H9 (cell line): ENCODE data around the gene MCHR1. TPM values are rescaled to one million over a fixed set of nuclear protein-coding genes. Genes with fewer than 3 reads are reported as not detected.
A peak's percentile ranks its signal among the peaks of the same experiment; 100 is the strongest.
"Not testable (repeated sequence)": the region's sequence is repeated elsewhere in the genome, so short reads cannot be mapped to it uniquely, and the experiment has no call there.

Source experiments
- DNase-seq: peaks from one replicate; pipeline ENCODE4 v3.0.0-alpha.2; 2017
- H2AFZ ChIP-seq: one replicate; pipeline ENCODE4 v1.6.1; 2013; ENCODE audit warnings: mild to moderate bottlenecking, low read length, control low read depth, moderate library complexity
- H2AK5ac ChIP-seq: 2 replicates; pipeline ENCODE4 v1.6.1; 2013; ENCODE audit warnings: low read length, control low read depth, mixed read lengths; ENCODE audit not compliant: insufficient read length
- H2BK120ac ChIP-seq: one replicate; pipeline ENCODE4 v1.6.1; 2013; ENCODE audit warnings: low read depth, mild to moderate bottlenecking, low read length, control low read depth, inconsistent platforms; ENCODE audit not compliant: poor library complexity, severe bottlenecking
- H2BK12ac ChIP-seq: 2 replicates; pipeline ENCODE4 v1.6.1; 2013; ENCODE audit warnings: low read length, control low read depth, mixed read lengths, low read depth; ENCODE audit not compliant: insufficient read length
- H2BK15ac ChIP-seq: 2 replicates; pipeline ENCODE4 v1.6.1; 2013; ENCODE audit warnings: low read depth, low read length, control low read depth
- H2BK20ac ChIP-seq: one replicate; pipeline ENCODE4 v1.6.1; 2013; ENCODE audit warnings: low read depth, mild to moderate bottlenecking, low read length, control low read depth, inconsistent platforms; ENCODE audit not compliant: poor library complexity, severe bottlenecking
- H2BK5ac ChIP-seq: 2 replicates; pipeline ENCODE4 v1.6.1; 2013; ENCODE audit warnings: low read length, control low read depth, mixed read lengths; ENCODE audit not compliant: insufficient read length
- H3K14ac ChIP-seq: 2 replicates; pipeline ENCODE4 v1.6.1; 2013; ENCODE audit warnings: low read length, control low read depth; ENCODE audit not compliant: insufficient read depth
- H3K18ac ChIP-seq: 2 replicates; pipeline ENCODE4 v1.6.1; 2013; ENCODE audit warnings: low read depth, mild to moderate bottlenecking, mixed read lengths, low read length, control low read depth; ENCODE audit not compliant: insufficient read length
- H3K23ac ChIP-seq: 2 replicates; pipeline ENCODE4 v1.6.1; 2013; ENCODE audit warnings: low read length, control low read depth, mixed read lengths, low read depth; ENCODE audit not compliant: insufficient read length
- H3K23me2 ChIP-seq: 2 replicates; pipeline ENCODE4 v1.6.1; 2013; ENCODE audit warnings: low read depth, mild to moderate bottlenecking, mixed read lengths, low read length, control low read depth; ENCODE audit not compliant: insufficient read length, poor library complexity, severe bottlenecking
- H3K27ac ChIP-seq: 2 replicates; pipeline ENCODE4 v1.5.1; 2013; ENCODE audit warnings: low read length, control low read depth, mixed read lengths, low read depth; ENCODE audit not compliant: insufficient read length
- H3K27me3 ChIP-seq: 2 replicates; pipeline ENCODE4 v1.6.1; 2013; ENCODE audit warnings: low read length, control low read depth, inconsistent platforms; ENCODE audit not compliant: insufficient read depth
- H3K4ac ChIP-seq: 2 replicates; pipeline ENCODE4 v1.6.1; 2013; ENCODE audit warnings: low read depth, mild to moderate bottlenecking, control low read depth, inconsistent platforms, low read length, moderate library complexity
- H3K4me1 ChIP-seq: 2 replicates; pipeline ENCODE4 v1.6.1; 2013; ENCODE audit warnings: low read length, control low read depth, inconsistent platforms; ENCODE audit not compliant: insufficient read depth
- H3K4me2 ChIP-seq: 2 replicates; pipeline ENCODE4 v1.6.1; 2013; ENCODE audit warnings: low read length, control low read depth, mixed read lengths; ENCODE audit not compliant: insufficient read length, insufficient read depth
- H3K56ac ChIP-seq: 2 replicates; pipeline ENCODE4 v1.6.1; 2013; ENCODE audit warnings: low read depth, mild to moderate bottlenecking, mixed read lengths, low read length, control low read depth; ENCODE audit not compliant: insufficient read length
- H3K79me1 ChIP-seq: 2 replicates; pipeline ENCODE4 v1.6.1; 2013; ENCODE audit warnings: low read depth, mild to moderate bottlenecking, moderate library complexity, low read length, control low read depth, inconsistent platforms; ENCODE audit not compliant: insufficient read depth, poor library complexity, severe bottlenecking
- H3K79me2 ChIP-seq: 2 replicates; pipeline ENCODE4 v1.6.1; 2013; ENCODE audit warnings: low read length, control low read depth, inconsistent platforms; ENCODE audit not compliant: insufficient read depth
- H3K9ac ChIP-seq: 2 replicates; pipeline ENCODE4 v1.6.1; 2013; ENCODE audit warnings: low read length, control low read depth, mixed read lengths; ENCODE audit not compliant: insufficient read length; ENCODE audit errors: extremely low read depth
- H3K9me3 ChIP-seq: one replicate; pipeline ENCODE4 v1.6.1; 2013; ENCODE audit warnings: low read depth, low read length, inconsistent platforms; ENCODE audit not compliant: control insufficient read depth
- H3T11ph ChIP-seq: one replicate; pipeline ENCODE4 v1.6.1; 2013; ENCODE audit warnings: mild to moderate bottlenecking, low read length, control low read depth, inconsistent platforms
- H4K20me1 ChIP-seq: one replicate; pipeline ENCODE4 v1.6.1; 2013; ENCODE audit not compliant: control insufficient read depth, insufficient read length, insufficient read depth
- H4K5ac ChIP-seq: 2 replicates; pipeline ENCODE4 v1.6.1; 2013; ENCODE audit warnings: low read depth, mild to moderate bottlenecking, mixed read lengths, low read length, control low read depth; ENCODE audit not compliant: insufficient read length
- H4K8ac ChIP-seq: replicated peaks from 2 replicates; pipeline ENCODE4 v1.6.1; 2013; ENCODE audit warnings: low read length, control low read depth, mixed read lengths, low read depth; ENCODE audit not compliant: insufficient read length
- H4K91ac ChIP-seq: 2 replicates; pipeline ENCODE4 v1.6.1; 2013; ENCODE audit warnings: low read depth, mild to moderate bottlenecking, moderate library complexity, mixed read lengths, low read length, control low read depth; ENCODE audit not compliant: insufficient read length
- H3K27ac Mint-ChIP-seq, 3 experiments: 2 replicates in 2 of 3; 3 replicates in 1 of 3; pipeline ENCODE4 v1.8.0; 2020 to 2021; ENCODE audit warnings: mixed read lengths in 3 of 3, mild to moderate bottlenecking in 1 of 3, moderate library complexity in 1 of 3
- H3K27me3 Mint-ChIP-seq: 2 replicates; pipeline ENCODE4 v1.8.0; 2021; ENCODE audit warnings: low read depth, mild to moderate bottlenecking, moderate library complexity, mixed read lengths
- H3K36me3 Mint-ChIP-seq, 3 experiments: 2 replicates in 2 of 3; 3 replicates in 1 of 3; pipeline ENCODE4 v1.8.0; 2020 to 2021; ENCODE audit warnings: low read depth in 3 of 3, mixed read lengths in 3 of 3; ENCODE audit not compliant: insufficient read depth in 1 of 3
- H3K4me1 Mint-ChIP-seq, 2 experiments: 2 replicates each; pipeline ENCODE4 v1.8.0; 2020; ENCODE audit warnings: mixed read lengths in 2 of 2
- H3K4me3 Mint-ChIP-seq, 2 experiments: 2 replicates in 1 of 2; 3 replicates in 1 of 2; pipeline ENCODE4 v1.8.0; 2020 to 2021; ENCODE audit warnings: mild to moderate bottlenecking in 2 of 2, mixed read lengths in 2 of 2, moderate library complexity in 1 of 2
- H3K9me3 Mint-ChIP-seq, 2 experiments: 2 replicates in 1 of 2; 3 replicates in 1 of 2; pipeline ENCODE4 v1.8.0; 2020; ENCODE audit warnings: mild to moderate bottlenecking in 2 of 2, mixed read lengths in 2 of 2, moderate library complexity in 1 of 2
- WGBS: extraction: QIAGEN DNeasy Blood & Tissue Kit; methylation state at CpG from one replicate; pipeline ENCODE4 v1.1.7; 2013; ENCODE audit warnings: missing lambda C conversion rate, low lambda C conversion rate, mixed read lengths; ENCODE audit not compliant: insufficient read length; ENCODE audit errors: extremely low coverage; 5-methylcytosine and 5-hydroxymethylcytosine counted together
- total RNA-seq: library from RNA; stranded (reverse); gene quantifications from 2 replicates; pipeline ENCODE4 v1.2.1, GENCODE V29; 2021
- TF ChIP-seq, protein P1 (sequence below): fragments of 200-600 bp; sonication (generic); conservative IDR thresholded peaks from 3 replicates; pipeline ENCODE4 v1.8.0; 2021; ENCODE audit warnings: antibody characterized with exemption, mild to moderate bottlenecking

The MCHR1 gene
- total RNA-seq, 1 experiment from 2014 or later = 2.9 TPM

DNA sequence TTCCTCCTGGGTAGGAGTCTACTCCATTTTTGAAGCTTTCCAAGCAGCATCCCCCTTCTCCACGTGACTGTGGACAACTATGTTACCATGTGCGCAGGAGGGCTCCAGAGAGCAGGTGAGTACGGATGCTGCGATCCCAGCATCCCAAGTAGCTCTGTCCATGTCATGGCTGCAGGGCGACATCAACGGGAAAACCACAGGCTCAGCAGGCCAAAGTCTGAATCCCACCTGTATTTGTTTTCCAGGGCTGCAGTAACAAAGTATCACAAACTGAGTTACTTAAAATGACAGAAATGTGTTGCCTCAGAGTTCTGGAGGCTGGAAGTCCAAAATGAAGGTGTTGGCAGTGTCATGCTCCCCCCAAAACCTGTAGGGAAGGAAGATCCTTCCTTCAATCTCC, 40.3 kb downstream of the MCHR1 start:
- no peak overlapping the region for H2AFZ ChIP-seq
- Mint-ChIP-seq H3K27ac (peak overlapping the region in 1 of 3 experiments; percentile 32; a peak in 2 of 7 replicates), H3K4me3 (no peak overlapping the region), H3K36me3 (no peaks in the 10 kb centered on the region; a peak in 1 of 7 replicates), H3K4me1 (peaks cover 36 to 40% of the 10 kb centered on the region in 2 experiments), H3K27me3 (no peaks in the 10 kb centered on the region; the same call in 1 of the 2 replicates), H3K9me3 (no peaks in the 10 kb centered on the region)
- H2AK5ac ChIP-seq = no peak overlapping the region
- no peak overlapping the region for H3K23ac ChIP-seq
- no peak overlapping the region for H3T11ph ChIP-seq
- H3K27me3 ChIP-seq = no peaks in the 10 kb centered on the region
- H4K5ac ChIP-seq = no peak overlapping the region
- no peaks in the 10 kb centered on the region for H3K79me2 ChIP-seq
- H3K56ac ChIP-seq = no peak overlapping the region
- no peaks in the 10 kb centered on the region for H4K20me1 ChIP-seq
- no peak overlapping the region for H3K27ac ChIP-seq
- no peak overlapping the region for H3K4me2 ChIP-seq
- H2BK5ac ChIP-seq = no peak overlapping the region
- H3K14ac ChIP-seq = no peak overlapping the region
- H2BK120ac ChIP-seq = no peak overlapping the region
- no peak overlapping the region for H3K18ac ChIP-seq
- WGBS = no CpG with 5 or more reads among the region's 6 CpGs
- H3K4ac ChIP-seq = no peak overlapping the region
- no peak overlapping the region for H4K91ac ChIP-seq
- no peak overlapping the region for H4K8ac ChIP-seq
- TF ChIP-seq, protein P1, sequence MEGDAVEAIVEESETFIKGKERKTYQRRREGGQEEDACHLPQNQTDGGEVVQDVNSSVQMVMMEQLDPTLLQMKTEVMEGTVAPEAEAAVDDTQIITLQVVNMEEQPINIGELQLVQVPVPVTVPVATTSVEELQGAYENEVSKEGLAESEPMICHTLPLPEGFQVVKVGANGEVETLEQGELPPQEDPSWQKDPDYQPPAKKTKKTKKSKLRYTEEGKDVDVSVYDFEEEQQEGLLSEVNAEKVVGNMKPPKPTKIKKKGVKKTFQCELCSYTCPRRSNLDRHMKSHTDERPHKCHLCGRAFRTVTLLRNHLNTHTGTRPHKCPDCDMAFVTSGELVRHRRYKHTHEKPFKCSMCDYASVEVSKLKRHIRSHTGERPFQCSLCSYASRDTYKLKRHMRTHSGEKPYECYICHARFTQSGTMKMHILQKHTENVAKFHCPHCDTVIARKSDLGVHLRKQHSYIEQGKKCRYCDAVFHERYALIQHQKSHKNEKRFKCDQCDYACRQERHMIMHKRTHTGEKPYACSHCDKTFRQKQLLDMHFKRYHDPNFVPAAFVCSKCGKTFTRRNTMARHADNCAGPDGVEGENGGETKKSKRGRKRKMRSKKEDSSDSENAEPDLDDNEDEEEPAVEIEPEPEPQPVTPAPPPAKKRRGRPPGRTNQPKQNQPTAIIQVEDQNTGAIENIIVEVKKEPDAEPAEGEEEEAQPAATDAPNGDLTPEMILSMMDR = no peak
- no peak for DNase-seq
- no peak overlapping the region for H2BK12ac ChIP-seq
- no peaks in the 10 kb centered on the region for H3K23me2 ChIP-seq
- H3K79me1 ChIP-seq = no peaks in the 10 kb centered on the region
- H3K9ac ChIP-seq = no peak overlapping the region
- peaks cover 6% of the 10 kb centered on the region; the same call in 1 of the 2 replicates for H3K4me1 ChIP-seq
- H3K9me3 ChIP-seq = no peaks in the 10 kb centered on the region
- no peak overlapping the region for H2BK15ac ChIP-seq
- no peak overlapping the region for H2BK20ac ChIP-seq

- not testable (repeated sequence) for H3K4ac ChIP-seq, H3K23me2 ChIP-seq, H3K4me1 ChIP-seq, H2AK5ac ChIP-seq, H3K9me3 Mint-ChIP-seq, H4K20me1 ChIP-seq, H3K27me3 Mint-ChIP-seq, H3T11ph ChIP-seq, H3K56ac ChIP-seq, H3K4me2 ChIP-seq, H3K9ac ChIP-seq, H4K8ac ChIP-seq, H2BK12ac ChIP-seq, H3K79me1 ChIP-seq, H3K79me2 ChIP-seq, H3K14ac ChIP-seq, H3K27ac ChIP-seq, H2BK120ac ChIP-seq, H3K9me3 ChIP-seq, H4K5ac ChIP-seq, H3K27me3 ChIP-seq, H2BK20ac ChIP-seq, H3K36me3 Mint-ChIP-seq, H2BK5ac ChIP-seq, DNase-seq, H3K4me3 Mint-ChIP-seq, H2BK15ac ChIP-seq, H4K91ac ChIP-seq, H3K18ac ChIP-seq, H3K23ac ChIP-seq, H2AFZ ChIP-seq
- Mint-ChIP-seq H3K4me1 (peaks cover 32 to 34% of the 10 kb centered on the region in 2 experiments), H3K27ac (peak overlapping the region in 2 of 3 experiments; percentile 55 to 72; a peak in 4 of 7 replicates)
- no CpG with 5 or more reads among the region's 6 CpGs for WGBS
Measured at GRCh38 chr22:40720156-40720537, 40.9 kb downstream of the MCHR1 start.
